Astrocyte (in vitro differentiated cells and primary cell): ENCODE measurements around the gene GARIN3.

Experiments
- CTCF ChIP-seq: IDR thresholded peaks from 2 replicates; pipeline ENCODE4 v1.5.1; 2011; ENCODE audit warnings: low read depth, mild to moderate bottlenecking, inconsistent platforms, low read length, moderate library complexity; ENCODE audit not compliant: insufficient read depth
- EZH2 ChIP-seq: IDR thresholded peaks from 2 replicates; pipeline ENCODE4 v1.6.1; 2012; ENCODE audit warnings: mild to moderate bottlenecking, low read length, inconsistent platforms; ENCODE audit not compliant: insufficient read depth

GRCh38 chr5:157164521-157164920, 1.5 kb downstream of the GARIN3 start:
- no peak for TF ChIP-seq CTCF
- TF ChIP-seq EZH2, result no peak
